OCI-LY7 (cell line): ENCODE data around the gene CD300LF. TPM values are rescaled to one million over a fixed set of nuclear protein-coding genes. Genes with fewer than 3 reads are reported as not detected.

Experiments
- BruUV-seq: library from RNA; stranded (reverse); fragments of 400-500 nt; replicated peaks from 2 replicates; lab custom pipeline; 2021; lab: Mats Ljungman, UMichigan
- CTCF ChIA-PET: fragments of 300-600 bp; sonication (Branson Sonifier 250); formaldehyde crosslinking; loops from one replicate; lab custom pipeline; 2022; ENCODE audit warnings: antibody characterized with exemption; ENCODE audit not compliant: unreplicated experiment; lab: Charles Lee
- POLR2A ChIA-PET: fragments of 300-600 bp; sonication (Branson Sonifier 250); formaldehyde crosslinking; loops from one replicate; lab custom pipeline; 2022; ENCODE audit warnings: antibody characterized with exemption; lab: Charles Lee
- DNase-seq: peaks from one replicate; pipeline ENCODE4 v3.0.0-alpha.2; 2015; ENCODE audit warnings: low spot score
- H2AFZ ChIP-seq: fragments of 200-600 bp; sonication (generic), shearing (Covaris generic); 2 replicates; pipeline ENCODE4 v1.6.1; 2014; ENCODE audit warnings: mild to moderate bottlenecking, antibody characterized with exemption, low read length, moderate library complexity
- H3K27ac ChIP-seq: fragments of 200-600 bp; sonication (generic); 2 replicates; pipeline ENCODE4 v1.5.1; 2014; ENCODE audit warnings: mixed run types, low read depth, mild to moderate bottlenecking, moderate library complexity, low read length, inconsistent platforms; ENCODE audit not compliant: poor library complexity, severe bottlenecking
- H3K36me3 ChIP-seq: fragments of 200-600 bp; sonication (generic); 2 replicates; pipeline ENCODE4 v1.6.1; 2014; ENCODE audit warnings: mild to moderate bottlenecking, antibody characterized with exemption, low read length, moderate library complexity, mixed read lengths; ENCODE audit not compliant: insufficient read depth
- H3K4me1 ChIP-seq: fragments of 200-600 bp; sonication (generic); 2 replicates; pipeline ENCODE4 v1.5.1; 2014; ENCODE audit warnings: mild to moderate bottlenecking, low read length; ENCODE audit not compliant: insufficient read depth, poor library complexity, severe bottlenecking
- H3K4me2 ChIP-seq: fragments of 200-600 bp; sonication (generic); 2 replicates; pipeline ENCODE4 v1.6.1; 2014; ENCODE audit warnings: mild to moderate bottlenecking, low read length
- H3K4me3 ChIP-seq: fragments of 200-600 bp; sonication (generic); 2 replicates; pipeline ENCODE4 v1.5.1; 2014; ENCODE audit warnings: mild to moderate bottlenecking, low read depth, low read length; ENCODE audit not compliant: poor library complexity, severe bottlenecking
- H3K79me2 ChIP-seq: fragments of 200-600 bp; sonication (generic); 2 replicates; pipeline ENCODE4 v1.6.1; 2016; ENCODE audit warnings: low read depth, mild to moderate bottlenecking, low read length, moderate library complexity, mixed read lengths; ENCODE audit not compliant: insufficient read depth
- H3K9me2 ChIP-seq: fragments of 200-600 bp; sonication (generic); 2 replicates; pipeline ENCODE4 v1.6.1; 2016; ENCODE audit warnings: mild to moderate bottlenecking, low read length, mixed read lengths; ENCODE audit not compliant: insufficient read depth
- H3K9me3 ChIP-seq: fragments of 200-600 bp; sonication (generic); 2 replicates; pipeline ENCODE4 v1.6.1; 2014; ENCODE audit warnings: mild to moderate bottlenecking, mixed run types, low read length, mixed read lengths
- H4K20me1 ChIP-seq: fragments of 200-600 bp; sonication (generic); 2 replicates; pipeline ENCODE4 v1.6.1; 2014; ENCODE audit warnings: mild to moderate bottlenecking, antibody characterized with exemption, low read length, moderate library complexity, mixed read lengths; ENCODE audit not compliant: insufficient read depth
- EZH2phosphoT487 ChIP-seq: fragments of 200-600 bp; sonication (generic); IDR thresholded peaks from 2 replicates; pipeline ENCODE4 v1.6.1; 2018; ENCODE audit warnings: low read depth, borderline replicate concordance, mild to moderate bottlenecking, mixed run types, antibody characterized with exemption, low read length, moderate library complexity, mixed read lengths
- intact Hi-C: fragments of 100-400 bp; cut with micrococcal nuclease; formaldehyde crosslinking; loops from one replicate; pipeline ENCODE4 v1.10.0; 2022; ENCODE audit not compliant: unreplicated experiment
- total RNA-seq, 2 experiments: library from RNA; depleted of rRNA in 1 of 2; stranded (reverse); fragments of >200 nt in 1 of 2; shearing (Covaris generic) in 1 of 2; gene quantifications; 2 replicates each; pipeline ENCODE4 v1.2.3, GENCODE V29; 2014 to 2022
- TF ChIP-seq, protein P1 (sequence below): fragments of 200-600 bp; sonication (generic); conservative IDR thresholded peaks from 2 replicates; pipeline ENCODE4 v1.5.1; 2014; ENCODE audit warnings: mild to moderate bottlenecking, antibody characterized with exemption, low read length, moderate library complexity, mixed read lengths

The CD300LF gene
- total RNA-seq, 2 experiments from 2014 or later = not detected

DNA sequence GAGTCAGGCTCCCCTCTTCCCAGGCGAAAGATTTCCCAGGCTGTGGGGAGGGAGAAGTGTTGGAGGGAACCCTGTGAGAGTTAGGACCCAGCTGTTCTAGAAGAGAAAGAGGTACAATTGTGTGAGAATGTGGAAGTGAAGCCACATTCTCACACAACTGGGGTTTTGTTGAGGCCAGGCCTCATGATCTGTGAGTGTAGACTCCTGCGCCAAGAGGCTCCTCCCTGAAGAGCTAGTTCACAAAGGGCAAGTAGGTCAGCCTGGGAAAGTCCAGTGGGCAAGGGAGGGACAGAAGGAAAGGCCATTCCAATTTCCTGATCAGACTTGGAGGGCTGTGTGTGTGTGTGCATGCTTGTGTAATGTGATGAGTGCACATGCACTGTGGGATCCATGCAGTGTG lies 15.2 kb downstream of the CD300LF start:
- no peaks in the 10 kb centered on the region for H4K20me1 ChIP-seq
- H3K9me2 ChIP-seq = no peaks in the 10 kb centered on the region
- POLR2A ChIA-PET = interaction anchor here (0.5 to 0.6 kb wide), 2 partner anchors 156 to 210 kb away, joined by 3 read pairs; no protein-coding TSS in a partner anchor
- H3K4me2 ChIP-seq = no peak overlapping the region
- no TSS peak for BruUV-seq
- CTCF ChIA-PET = no interaction called here
- H2AFZ ChIP-seq = no peak overlapping the region
- no peak overlapping the region for H3K27ac ChIP-seq
- no peaks in the 10 kb centered on the region for H3K79me2 ChIP-seq
- no peak overlapping the region for H3K4me3 ChIP-seq
- no peak for TF ChIP-seq EZH2phosphoT487
- TF ChIP-seq, protein P1, sequence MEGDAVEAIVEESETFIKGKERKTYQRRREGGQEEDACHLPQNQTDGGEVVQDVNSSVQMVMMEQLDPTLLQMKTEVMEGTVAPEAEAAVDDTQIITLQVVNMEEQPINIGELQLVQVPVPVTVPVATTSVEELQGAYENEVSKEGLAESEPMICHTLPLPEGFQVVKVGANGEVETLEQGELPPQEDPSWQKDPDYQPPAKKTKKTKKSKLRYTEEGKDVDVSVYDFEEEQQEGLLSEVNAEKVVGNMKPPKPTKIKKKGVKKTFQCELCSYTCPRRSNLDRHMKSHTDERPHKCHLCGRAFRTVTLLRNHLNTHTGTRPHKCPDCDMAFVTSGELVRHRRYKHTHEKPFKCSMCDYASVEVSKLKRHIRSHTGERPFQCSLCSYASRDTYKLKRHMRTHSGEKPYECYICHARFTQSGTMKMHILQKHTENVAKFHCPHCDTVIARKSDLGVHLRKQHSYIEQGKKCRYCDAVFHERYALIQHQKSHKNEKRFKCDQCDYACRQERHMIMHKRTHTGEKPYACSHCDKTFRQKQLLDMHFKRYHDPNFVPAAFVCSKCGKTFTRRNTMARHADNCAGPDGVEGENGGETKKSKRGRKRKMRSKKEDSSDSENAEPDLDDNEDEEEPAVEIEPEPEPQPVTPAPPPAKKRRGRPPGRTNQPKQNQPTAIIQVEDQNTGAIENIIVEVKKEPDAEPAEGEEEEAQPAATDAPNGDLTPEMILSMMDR = no peak
- H3K9me3 ChIP-seq = no peaks in the 10 kb centered on the region
- DNase-seq = no peak
- H3K36me3 ChIP-seq = no peaks in the 10 kb centered on the region
- intact Hi-C loops = no loop called here
- H3K4me1 ChIP-seq = no peaks in the 10 kb centered on the region

DNA sequence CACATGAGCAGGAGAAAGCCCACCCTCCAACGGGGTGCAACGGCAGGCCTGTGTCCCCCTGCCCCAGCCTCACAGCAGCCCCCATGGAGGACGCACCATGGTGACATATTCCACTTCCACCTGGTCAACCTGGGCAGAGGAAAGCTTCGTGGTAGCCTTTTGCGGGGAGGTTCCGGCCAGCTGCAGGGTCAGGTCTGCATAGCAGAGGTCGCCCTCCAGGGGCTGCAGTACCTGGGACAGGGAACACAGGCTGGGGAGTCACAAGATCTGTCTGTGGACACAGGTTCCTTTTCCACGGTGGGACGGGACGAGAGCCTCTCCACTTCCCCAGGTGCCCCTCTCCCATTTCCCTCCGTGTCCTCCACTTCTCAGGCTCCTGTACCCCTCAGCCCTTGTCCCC lies 17.1 kb downstream of the CD300LF start:
- H3K36me3 ChIP-seq = no peaks in the 10 kb centered on the region
- ChIA-PET POLR2A (no interaction called here), CTCF (no interaction called here)
- H3K4me1 ChIP-seq = no peaks in the 10 kb centered on the region
- no peak for DNase-seq
- no peaks in the 10 kb centered on the region for H3K9me3 ChIP-seq
- no TSS peak for BruUV-seq
- no peak overlapping the region for H3K27ac ChIP-seq
- H3K79me2 ChIP-seq = no peaks in the 10 kb centered on the region
- no peak overlapping the region for H2AFZ ChIP-seq
- no peaks in the 10 kb centered on the region for H3K9me2 ChIP-seq
- TF ChIP-seq, protein P1 = no peak
- TF ChIP-seq EZH2phosphoT487 = no peak
- H4K20me1 ChIP-seq = no peaks in the 10 kb centered on the region
- H3K4me3 ChIP-seq = no peak overlapping the region
- H3K4me2 ChIP-seq = no peak overlapping the region
- intact Hi-C loops = no loop called here

DNA sequence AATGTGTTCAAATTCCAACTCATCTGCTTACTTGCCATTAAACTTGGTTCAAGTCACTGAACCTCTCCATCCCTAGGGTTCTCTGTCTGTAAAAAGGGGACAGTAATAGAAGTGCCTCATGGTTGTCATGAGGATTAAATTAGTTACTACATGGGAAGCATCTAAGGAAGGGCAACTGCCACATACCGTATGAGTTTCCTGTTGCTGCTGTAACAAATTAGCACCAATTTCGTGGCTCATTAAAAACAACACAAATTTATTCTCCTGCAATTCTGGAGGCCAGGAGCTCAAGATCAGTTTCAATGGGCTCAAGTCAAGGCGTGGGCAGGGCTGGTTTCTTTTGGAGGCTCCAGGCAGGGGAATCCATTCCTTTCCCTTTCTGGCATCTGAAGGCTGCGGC lies 18.6 kb downstream of the CD300LF start:
- no peak overlapping the region for H2AFZ ChIP-seq
- H3K9me2 ChIP-seq = no peaks in the 10 kb centered on the region
- H3K4me2 ChIP-seq = no peak overlapping the region
- DNase-seq = no peak
- H3K79me2 ChIP-seq = no peaks in the 10 kb centered on the region
- H3K9me3 ChIP-seq = no peaks in the 10 kb centered on the region
- no peaks in the 10 kb centered on the region for H3K36me3 ChIP-seq
- no TSS peak for BruUV-seq
- ChIA-PET CTCF (interaction anchor here (1.0 kb wide), 1 partner anchor 44 kb away, joined by 3 read pairs; no protein-coding TSS in a partner anchor), POLR2A (no interaction called here)
- intact Hi-C loops = no loop called here
- H3K4me3 ChIP-seq = no peak overlapping the region
- TF ChIP-seq EZH2phosphoT487 = no peak
- TF ChIP-seq, protein P1 = no peak
- peaks cover 11% of the 10 kb centered on the region for H3K4me1 ChIP-seq
- no peaks in the 10 kb centered on the region for H4K20me1 ChIP-seq
- H3K27ac ChIP-seq = no peak overlapping the region
